ENCODE results near the gene CFAP107. TPM values are rescaled to one million over a fixed set of nuclear protein-coding genes. Genes with fewer than 3 reads are reported as not detected.

CFAP107 gene
- total RNA-seq, 1 donor from 2014 or later = not detected

DNA sequence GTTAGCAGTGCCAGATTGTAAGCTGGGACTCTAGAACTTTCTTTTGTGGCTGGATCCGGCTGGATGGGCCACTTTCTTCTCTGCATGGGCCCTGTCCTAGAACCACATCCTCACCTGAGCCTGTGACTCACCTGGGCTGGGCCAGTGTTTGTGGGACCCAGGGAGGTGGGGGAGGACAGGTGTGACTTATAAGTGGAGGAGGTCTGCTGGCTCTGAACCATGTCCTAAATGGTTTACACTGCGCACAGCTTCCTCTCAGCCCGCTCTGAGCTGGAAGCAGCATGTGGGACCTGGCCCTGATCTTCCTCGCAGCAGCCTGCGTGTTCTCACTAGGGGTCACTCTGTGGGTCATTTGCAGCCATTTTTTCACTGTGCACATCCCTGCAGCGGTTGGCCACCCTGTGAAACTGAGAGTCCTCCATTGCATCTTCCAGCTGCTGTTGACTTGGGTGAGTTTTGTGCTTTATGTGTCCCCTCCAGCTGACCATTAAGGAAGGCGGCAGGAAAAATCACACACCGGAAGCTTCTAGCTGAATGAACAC is 30.0 kb upstream of the CFAP107 start, which contains the start of gene AADACL3:
AADACL3 (plus strand) TSS at position 215 of the 542 bp plus-strand sequence; CDS start at position 282, 67 bp downstream.
- Mint-ChIP-seq H3K4me1 (peaks cover 19% of the 10 kb centered on the region), H3K4me3 (no peak within 1 kb of the TSS), H3K9me3 (no peaks in the 10 kb centered on the region), H3K27me3 (ENCODE audit: insufficient read depth, low read depth) (peaks cover 4% of the 10 kb centered on the region), H3K36me3 (no peaks in the 10 kb centered on the region), H3K27ac (no peak within 1 kb of the TSS)
- Histone ChIP-seq H3K4me1 (peaks cover 10% of the 10 kb centered on the region), H3F3A (ENCODE audit: low read depth) (no peaks in the 10 kb centered on the region), H2AFZ (replicated peaks) (peak within 1 kb of the TSS; percentile 26), H3K36me3 (no peaks in the 10 kb centered on the region), H3K4me2 (no peak within 1 kb of the TSS), H4K20me1 (ENCODE audit: low read depth) (no peaks in the 10 kb centered on the region), H3K27ac (no peak within 1 kb of the TSS), H3K4me3 (no peak within 1 kb of the TSS), H3K27me3 (no peaks in the 10 kb centered on the region), H3K79me2 (ENCODE audit: low read depth) (no peaks in the 10 kb centered on the region), H3K9me3 (ENCODE audit: low read depth) (no peaks in the 10 kb centered on the region), H3K9ac (no peak within 1 kb of the TSS)
- TF ChIP-seq EZH2phosphoT487 (IDR thresholded peaks at IDR 0.05) = no peak
- no peak for TF ChIP-seq CTCF (IDR thresholded peaks at IDR 0.05)
- DNase-seq (ENCODE audit: low spot score) = no peak

- peak; percentile 4 for DNase-seq (ENCODE audit: low spot score)
- H3K4me1 Mint-ChIP-seq = peaks cover 19% of the 10 kb centered on the region
Observed at GRCh38 chr1:12717301-12717838, 28.6 kb upstream of the CFAP107 start.

DNA sequence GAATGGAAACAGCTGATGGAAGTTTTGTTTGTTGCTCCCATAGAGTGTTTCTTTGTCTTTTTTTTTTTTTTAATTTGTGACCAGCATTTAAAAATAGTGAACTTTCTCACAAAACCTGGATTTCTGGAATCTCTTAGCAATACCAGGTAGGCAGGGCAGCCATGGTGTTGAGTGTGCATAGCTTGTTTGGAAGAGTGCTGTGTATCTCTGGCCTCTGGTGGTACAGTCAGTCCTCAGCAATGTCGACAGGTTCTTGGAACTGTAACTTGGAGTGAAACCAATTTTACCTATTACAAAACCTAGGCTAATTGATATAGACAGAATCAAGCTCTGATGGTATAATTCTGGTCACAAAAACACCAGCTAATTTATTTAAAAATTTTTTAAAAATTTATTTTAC is 23.4 kb upstream of the CFAP107 start:
- Histone ChIP-seq H3K36me3 (no peaks in the 10 kb centered on the region), H4K20me1 (ENCODE audit: low read depth) (no peaks in the 10 kb centered on the region), H2AFZ (replicated peaks) (no peak overlapping the region), H3K4me3 (no peak overlapping the region), H3K27ac (no peak overlapping the region), H3K27me3 (no peaks in the 10 kb centered on the region), H3K9ac (no peak overlapping the region), H3K79me2 (ENCODE audit: low read depth) (no peaks in the 10 kb centered on the region), H3K4me1 (peaks cover 2% of the 10 kb centered on the region), H3K4me2 (no peak overlapping the region), H3K9me3 (ENCODE audit: low read depth) (no peaks in the 10 kb centered on the region), H3F3A (ENCODE audit: low read depth) (no peaks in the 10 kb centered on the region)
- TF ChIP-seq EZH2phosphoT487 (IDR thresholded peaks at IDR 0.05) (no peak), EZH2 (IDR thresholded peaks at IDR 0.05) (no peak), CTCF (IDR thresholded peaks at IDR 0.05) (no peak)
- no peak for DNase-seq (ENCODE audit: low spot score)
- Mint-ChIP-seq H3K4me3 (no peak overlapping the region), H3K27ac (no peak overlapping the region), H3K9me3 (no peaks in the 10 kb centered on the region), H3K27me3 (ENCODE audit: insufficient read depth, low read depth) (peaks cover 3% of the 10 kb centered on the region), H3K4me1 (peaks cover 3% of the 10 kb centered on the region), H3K36me3 (no peaks in the 10 kb centered on the region)

More at GRCh38 chr1:12717301-12717838, 28.6 kb upstream of the CFAP107 start:
- TF ChIP-seq EZH2 (IDR thresholded peaks at IDR 0.05) = no peak
- TF ChIP-seq CTCF (IDR thresholded peaks at IDR 0.05) = no peak
- TF ChIP-seq EZH2phosphoT487 (IDR thresholded peaks at IDR 0.05) = no peak
- H3K4me2 ChIP-seq = peak overlapping the region; percentile 19
- peaks cover 10% of the 10 kb centered on the region for H3K4me1 ChIP-seq
- no peaks in the 10 kb centered on the region for H3K36me3 Mint-ChIP-seq
- no peak overlapping the region for H3K4me3 ChIP-seq
- H3K4me3 Mint-ChIP-seq = no peak overlapping the region
- no peaks in the 10 kb centered on the region for H3F3A ChIP-seq (ENCODE audit: low read depth)
- H3K27ac Mint-ChIP-seq = no peak overlapping the region
- H4K20me1 ChIP-seq (ENCODE audit: low read depth) = no peaks in the 10 kb centered on the region
- H3K9me3 ChIP-seq (ENCODE audit: low read depth) = no peaks in the 10 kb centered on the region
- no peak overlapping the region for H3K27ac ChIP-seq
- H3K9me3 Mint-ChIP-seq = no peaks in the 10 kb centered on the region
- no peaks in the 10 kb centered on the region for H3K27me3 ChIP-seq
- no peaks in the 10 kb centered on the region for H3K79me2 ChIP-seq (ENCODE audit: low read depth)
- no peaks in the 10 kb centered on the region for H3K36me3 ChIP-seq
- peaks cover 4% of the 10 kb centered on the region for H3K27me3 Mint-ChIP-seq (ENCODE audit: insufficient read depth, low read depth)
- H2AFZ ChIP-seq (replicated peaks) = peak overlapping the region; percentile 39
- H3K9ac ChIP-seq = no peak overlapping the region
